NCI-H1417 (cell line): ENCODE measurements around the gene TEDC2.
A peak's percentile ranks its signal among the peaks of the same experiment; 100 is the strongest.

Source experiments
- DNase-seq, 3 experiments: peaks; one replicate each; lab custom pipeline; 2025; lab: John Stamatoyannopoulos, UW

TEDC2 gene

DNA sequence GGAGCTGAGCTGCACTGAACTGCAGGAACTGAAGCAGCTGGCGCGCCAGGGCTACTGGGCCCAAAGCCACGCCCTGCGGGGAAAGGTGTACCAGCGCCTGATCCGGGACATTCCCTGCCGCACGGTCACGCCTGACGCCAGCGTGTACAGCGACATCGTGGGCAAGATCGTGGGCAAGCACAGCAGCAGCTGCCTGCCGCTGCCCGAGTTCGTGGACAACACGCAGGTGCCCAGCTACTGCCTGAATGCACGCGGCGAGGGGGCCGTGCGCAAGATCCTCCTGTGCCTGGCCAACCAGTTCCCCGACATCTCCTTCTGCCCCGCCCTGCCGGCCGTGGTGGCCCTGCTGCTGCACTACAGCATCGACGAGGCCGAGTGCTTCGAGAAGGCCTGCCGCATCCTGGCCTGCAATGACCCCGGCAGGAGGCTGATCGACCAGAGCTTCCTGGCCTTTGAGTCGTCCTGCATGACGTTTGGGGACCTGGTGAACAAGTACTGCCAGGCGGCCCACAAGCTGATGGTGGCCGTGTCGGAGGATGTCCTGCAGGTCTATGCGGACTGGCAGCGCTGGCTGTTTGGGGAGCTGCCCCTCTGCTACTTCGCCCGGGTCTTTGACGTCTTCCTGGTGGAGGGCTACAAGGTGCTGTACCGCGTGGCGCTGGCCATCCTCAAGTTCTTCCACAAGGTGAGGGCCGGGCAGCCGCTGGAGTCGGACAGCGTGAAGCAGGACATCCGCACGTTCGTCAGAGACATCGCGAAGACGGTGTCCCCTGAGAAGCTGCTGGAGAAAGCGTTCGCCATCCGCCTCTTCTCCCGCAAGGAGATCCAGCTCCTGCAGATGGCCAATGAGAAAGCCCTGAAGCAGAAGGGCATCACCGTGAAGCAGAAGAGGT is 36.6 kb downstream of the TEDC2 start:
- no peak for DNase-seq

DNA sequence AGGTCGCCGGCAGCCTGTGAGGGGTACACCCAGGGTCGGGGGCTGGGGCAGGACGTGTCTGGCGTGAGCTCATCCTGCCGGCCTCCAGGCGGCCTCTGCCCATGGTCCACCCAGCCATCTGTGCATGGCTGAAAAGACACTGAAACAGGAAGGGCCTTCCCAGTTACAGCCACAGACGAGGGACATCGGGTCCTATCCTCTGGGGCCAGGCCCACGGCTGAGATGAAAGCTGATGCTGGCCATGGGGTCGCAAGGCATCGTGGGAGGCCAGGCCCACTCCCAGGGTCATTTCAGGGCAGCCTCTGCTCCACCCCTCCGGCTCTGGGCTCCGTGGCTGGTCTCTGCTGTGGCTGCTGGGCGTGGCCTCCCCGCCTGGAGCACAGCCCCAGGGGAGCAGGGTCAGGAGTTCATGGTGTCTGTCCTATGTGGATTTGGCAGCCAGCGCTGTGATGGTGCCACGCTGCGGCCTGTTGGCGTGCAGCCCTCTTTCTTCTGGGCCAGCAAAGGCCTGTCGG is 37.3 kb downstream of the TEDC2 start:
- no peak for DNase-seq

DNA sequence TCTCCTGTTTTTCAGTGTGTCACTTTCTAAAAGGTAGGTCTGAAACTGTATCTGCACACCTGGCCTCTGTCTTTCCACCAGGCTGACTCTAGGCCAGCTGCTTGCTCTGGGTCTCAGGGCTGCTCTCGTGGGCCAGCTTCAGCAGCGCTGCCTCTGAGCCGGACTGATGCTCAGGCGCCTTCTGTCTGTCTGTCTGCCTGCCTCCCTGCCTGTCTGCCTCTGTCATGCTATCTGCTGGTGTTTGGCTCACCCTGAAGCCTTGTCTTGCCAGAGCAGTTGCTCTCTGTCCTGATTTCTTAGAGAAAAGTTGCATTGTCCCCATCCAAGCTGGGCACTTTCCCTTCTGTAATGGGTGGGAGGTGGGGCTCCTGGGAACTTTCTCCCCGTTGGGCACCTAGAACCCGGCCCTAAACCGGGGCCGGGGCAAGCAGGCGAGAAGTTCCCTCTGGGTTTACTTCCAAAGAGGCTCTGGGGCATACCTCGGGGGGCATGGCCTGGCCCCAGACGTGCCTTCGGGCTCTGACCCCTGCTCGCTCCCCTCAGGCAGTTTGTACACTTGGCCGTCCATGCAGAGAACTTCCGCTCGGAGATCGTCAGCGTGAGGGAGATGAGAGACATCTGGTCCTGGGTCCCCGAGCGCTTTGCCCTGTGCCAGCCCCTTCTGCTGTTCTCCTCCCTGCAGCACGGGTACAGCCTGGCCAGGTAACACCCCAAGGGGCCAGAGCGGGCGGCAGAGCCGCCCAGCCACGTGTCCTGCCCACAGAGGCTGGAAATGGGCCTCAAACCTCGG is 38.0 kb downstream of the TEDC2 start:
- no peak for DNase-seq

DNA sequence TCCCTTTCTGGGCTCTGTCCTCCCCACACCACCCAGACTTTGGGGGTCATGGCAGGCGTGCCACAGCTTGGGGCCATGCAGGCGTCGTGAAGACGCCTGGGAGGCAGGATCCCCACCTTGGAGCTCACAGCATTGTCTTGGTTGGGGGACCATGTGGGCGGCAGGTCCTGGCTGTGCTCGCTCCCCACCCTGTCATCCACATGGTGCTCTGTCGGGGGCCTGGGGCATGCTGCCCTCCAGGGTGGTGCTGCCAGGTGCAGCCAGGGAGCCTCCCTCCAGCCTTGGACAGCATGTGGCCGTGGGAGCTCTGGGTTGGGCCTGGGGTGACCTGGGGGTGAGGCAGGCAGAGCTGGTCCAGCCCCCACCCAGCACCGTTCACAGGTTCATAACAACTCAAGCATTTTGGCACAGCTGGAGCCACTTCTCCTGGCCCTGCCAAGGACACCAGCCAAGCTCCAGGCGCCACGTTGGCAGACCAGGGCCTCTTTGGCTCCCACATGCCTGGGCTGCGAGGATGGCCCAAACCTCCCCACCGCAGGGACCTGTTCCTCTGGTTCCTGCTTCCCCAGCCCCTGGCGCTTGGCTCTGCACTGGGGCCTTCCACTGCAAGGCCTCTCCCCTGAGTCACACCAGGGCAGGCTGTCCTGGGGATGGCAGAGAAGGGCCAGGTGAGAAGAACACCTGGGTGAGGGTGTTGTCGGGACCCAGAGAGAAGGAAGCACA is 38.8 kb downstream of the TEDC2 start:
- DNase-seq = no peak

DNA sequence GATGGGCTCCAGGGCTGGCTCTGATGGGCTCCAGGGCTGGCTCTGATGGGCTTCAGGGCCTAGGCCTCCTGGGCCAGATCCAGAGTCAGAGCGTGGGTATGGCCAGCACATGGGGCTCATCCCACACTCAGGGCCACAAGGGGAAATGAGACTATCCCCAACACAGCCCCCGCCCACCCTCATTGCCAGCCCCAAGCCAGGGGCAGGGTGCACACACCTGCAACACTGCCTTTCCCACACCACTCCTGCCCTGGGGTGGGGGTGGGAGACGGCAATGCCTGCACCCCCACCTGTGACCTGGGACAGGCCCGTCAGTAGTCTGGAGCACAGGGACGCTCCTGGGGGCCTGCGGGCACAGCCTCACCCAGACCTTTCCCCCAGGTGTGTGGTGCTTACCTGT is 39.5 kb downstream of the TEDC2 start:
- DNase-seq = no peak

DNA sequence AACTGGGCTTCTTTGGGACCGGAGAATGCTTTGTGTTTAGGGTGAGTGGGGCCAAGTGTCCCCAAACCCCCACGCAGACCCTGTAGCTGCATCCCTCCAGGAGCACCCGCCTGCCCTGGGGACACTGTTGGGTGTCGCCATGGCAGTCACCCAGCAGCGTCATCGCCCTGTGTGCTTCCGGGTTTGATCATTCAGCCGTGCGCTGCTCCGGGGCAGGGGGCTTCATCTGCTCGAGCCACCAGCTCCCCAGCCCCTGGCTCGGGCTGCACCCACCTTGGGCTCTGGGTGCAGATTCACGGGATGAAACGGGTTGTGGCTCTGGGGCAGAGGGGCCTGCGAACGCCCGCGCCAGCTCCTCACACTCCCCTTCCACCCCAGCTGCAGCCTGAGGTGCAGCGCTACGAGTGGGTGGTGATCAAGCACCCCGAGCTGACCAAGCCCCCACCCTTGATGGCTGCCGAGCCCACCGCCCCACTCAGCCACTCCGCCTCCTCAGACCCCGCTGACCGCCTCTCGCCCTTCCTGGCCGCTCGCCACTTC is 40.1 kb downstream of the TEDC2 start:
- no peak for DNase-seq

DNA sequence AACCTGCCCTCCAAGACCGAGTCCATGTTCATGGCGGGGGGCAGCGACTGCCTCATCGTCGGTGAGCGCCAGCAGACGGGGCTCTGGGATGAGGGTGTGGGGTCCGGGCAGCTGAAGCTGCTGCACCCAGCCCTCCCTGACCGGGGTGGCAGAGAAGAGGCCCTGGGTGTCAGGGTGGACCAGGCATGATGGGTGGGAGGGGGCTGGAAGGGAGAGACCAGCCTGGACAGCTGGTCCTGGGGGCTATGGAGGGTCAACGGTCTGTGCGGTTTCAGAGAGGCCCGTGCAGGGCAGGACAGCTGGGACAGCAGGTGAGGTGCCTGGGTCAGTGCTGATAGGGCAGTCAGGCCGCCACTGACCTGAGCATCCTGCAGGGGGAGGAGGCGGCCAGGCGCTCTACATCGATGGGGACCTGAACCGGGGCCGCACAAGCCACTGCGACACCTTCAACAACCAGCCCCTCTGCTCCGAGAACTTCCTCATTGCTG is 40.6 kb downstream of the TEDC2 start:
- DNase-seq = no peak

DNA sequence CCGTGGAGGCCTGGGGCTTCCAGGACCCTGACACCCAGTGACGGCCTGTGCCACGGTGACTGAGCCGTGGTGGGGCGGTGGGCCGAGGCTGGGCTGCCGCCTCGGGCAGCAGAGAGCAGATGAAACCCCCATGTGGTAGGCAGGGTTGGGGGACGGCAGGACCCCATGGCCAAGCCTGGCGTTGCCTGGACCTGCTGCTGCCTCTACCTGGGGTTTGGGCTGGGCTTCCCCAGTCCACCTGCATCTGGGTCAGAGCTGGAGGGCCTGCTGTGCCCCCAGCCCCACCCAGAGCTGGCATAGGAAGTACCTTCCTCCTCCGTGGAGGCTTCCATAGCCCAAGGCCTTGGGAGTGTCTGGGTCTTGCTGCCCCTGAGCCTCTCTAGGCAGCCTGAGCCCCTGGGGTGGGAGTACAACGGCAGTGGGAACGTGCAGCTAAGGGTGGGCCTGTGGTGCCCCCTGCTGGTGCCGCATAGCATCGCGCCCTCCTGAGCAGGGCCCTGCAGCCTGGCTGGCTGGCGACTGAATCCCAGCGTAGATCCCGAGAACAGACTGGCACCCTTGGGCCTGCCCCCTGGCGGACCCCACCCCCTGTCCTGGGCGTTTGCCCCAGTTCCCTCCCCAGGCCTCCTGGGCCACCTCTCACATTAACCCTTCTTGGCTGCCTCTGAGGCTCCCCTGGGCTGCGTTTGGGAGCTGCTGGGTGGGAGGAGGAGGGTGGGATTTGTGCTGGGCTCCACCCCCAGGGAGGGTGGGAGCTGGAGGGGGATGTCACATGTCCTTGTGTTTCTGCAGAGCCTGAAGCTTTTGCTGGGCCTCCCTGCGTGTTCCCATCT is 41.2 kb downstream of the TEDC2 start:
- peak; percentile 73 to 85 (median 82) for DNase-seq

DNA sequence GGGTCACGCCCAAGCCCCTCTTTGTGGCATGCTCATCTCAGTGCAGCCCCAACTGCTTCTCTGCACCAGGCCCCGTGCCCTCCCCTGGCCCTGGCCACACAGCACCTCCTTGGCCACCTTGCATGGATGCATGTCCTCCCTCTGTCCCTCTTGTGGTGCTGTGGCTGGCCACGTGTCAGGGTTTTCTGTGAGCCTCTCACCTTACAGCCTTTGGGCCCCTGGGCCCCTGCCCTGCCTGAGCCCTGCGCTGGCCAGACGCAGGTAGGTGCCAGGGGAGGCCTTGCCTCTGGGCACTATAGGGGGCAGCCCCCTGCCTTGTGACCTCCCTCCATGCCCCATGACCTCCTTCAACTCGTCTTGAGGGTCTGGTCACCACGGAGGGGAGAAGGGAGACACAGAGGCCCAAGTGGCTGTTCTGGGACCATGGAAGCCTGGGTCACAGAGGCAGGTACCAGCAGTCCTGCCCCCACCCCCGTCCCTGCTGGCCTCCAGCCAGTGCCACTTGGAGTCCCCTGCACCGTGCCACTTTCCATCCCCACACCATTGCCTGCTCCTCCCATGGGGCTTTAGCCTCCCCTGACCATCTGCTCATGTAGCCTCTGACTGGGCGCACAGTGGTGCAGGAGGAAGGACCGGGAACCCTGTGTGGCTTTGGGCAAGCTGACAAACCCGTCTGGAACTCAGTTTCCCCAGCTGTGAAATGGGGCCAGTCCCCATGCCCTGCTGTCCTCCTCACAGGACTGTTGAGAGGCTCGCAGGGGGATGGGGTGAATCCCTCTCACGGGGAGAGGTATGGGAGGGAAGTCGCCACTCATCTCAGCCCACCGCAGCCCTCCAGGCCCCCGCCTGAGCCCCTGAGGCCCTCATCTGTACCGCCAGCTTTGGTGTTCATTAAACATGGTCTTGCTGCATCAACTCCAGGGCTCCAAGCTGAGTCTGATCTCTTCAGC is 42.3 kb downstream of the TEDC2 start:
- no peak for DNase-seq

DNA sequence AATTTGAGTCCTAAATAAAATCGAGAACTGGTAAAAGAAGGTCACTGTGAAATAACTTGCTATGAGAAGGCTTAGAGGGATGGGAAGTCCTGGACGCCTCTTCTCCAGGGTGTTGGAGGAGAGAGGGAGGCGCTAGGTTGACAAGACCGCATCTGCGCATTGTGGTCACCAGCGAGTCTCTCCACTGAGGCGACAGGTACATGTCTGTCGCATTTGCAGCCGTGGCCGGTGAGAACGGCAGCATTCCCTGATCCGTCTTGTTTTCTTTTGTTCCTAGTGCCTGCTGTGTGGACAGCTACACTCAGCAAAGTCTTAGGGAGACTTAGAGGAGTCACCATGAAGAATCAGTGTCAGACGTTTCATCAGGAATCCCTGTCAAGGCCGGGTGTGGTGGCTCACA is 45.8 kb downstream of the TEDC2 start:
- no peak for DNase-seq

DNA sequence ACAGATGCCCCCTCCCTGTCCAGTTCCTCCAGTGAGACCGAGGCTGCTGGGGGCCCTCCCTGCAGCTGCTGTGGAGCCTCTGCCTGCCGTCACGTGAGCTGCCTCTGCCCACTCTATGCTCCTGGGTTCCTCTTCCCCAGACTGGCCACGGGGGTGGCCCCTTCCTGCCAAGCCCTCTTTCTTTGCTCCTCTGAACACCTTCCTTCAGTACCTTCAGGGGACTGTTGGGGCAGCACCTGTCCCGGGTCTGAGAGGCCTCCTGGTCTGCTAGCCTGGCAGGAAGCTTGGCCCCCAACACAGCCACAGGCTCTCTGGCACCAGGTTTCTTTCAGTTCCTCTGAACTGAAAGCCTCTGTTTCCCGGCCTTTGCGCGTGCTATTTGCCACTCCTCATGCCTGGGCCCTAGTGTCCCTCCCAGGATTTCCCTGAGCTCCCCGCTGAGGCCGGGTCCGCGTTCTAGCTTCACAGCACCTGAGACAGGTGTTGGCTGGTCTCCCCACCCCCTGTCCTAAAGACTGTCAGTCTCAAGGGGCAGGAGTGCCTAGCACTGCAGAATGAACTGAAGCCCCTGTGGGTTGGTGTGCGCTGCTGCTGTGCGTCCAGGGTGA is 47.2 kb downstream of the TEDC2 start:
- DNase-seq = no peak

DNA sequence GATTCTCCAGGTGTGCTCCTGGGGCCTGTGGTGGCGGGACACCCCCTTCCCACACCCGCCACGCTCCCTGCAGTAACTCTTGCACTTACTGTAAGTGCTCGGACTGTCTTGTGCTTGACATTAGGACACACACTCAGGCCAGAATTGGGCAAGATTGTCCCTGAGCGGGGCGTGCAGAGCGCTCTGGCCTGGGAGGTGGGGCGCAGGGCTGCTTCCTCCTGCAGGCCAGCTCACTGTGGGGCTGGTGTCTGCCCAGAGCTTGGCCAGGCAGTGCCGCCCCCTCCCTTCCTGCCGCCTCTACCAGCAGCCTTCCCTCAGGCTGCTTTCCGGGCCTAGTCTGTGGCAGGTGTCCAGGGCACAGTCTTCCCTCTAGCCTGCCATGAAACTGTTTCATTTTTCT is 47.8 kb downstream of the TEDC2 start:
- no peak for DNase-seq

DNA sequence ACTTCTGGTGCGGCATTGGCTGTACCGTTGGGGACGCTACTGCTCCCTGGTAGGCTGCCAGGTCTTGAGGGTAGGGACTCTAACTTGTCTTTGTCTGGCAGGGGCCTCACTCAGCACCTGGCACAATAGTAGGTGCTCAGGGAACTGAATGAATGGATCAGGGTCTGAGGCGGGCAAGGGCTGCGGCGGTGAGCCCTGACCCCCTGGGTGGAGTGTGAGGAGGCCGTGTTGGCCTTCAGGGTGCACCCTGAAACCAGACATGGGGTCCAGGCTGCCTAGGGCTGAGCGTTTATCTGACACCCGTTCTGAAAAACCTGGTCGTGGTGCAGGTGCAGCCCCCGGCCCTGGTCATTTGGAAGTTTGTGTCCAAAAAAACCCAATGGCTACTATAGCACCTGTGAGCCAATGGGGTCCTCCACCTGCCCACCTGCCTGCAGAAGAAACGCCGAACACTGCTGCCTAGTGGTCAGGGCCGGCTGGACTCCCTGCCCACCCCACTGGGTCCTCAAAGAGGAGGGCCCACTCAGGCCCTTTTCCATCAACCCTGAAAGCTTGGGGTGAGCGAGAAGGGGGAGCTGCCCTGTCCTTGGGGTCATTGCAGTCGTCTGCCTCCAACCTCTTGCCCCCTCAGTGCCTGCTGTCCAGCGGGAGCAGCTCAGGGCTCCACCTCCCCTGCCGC is 49.0 kb downstream of the TEDC2 start:
- no peak for DNase-seq

DNA sequence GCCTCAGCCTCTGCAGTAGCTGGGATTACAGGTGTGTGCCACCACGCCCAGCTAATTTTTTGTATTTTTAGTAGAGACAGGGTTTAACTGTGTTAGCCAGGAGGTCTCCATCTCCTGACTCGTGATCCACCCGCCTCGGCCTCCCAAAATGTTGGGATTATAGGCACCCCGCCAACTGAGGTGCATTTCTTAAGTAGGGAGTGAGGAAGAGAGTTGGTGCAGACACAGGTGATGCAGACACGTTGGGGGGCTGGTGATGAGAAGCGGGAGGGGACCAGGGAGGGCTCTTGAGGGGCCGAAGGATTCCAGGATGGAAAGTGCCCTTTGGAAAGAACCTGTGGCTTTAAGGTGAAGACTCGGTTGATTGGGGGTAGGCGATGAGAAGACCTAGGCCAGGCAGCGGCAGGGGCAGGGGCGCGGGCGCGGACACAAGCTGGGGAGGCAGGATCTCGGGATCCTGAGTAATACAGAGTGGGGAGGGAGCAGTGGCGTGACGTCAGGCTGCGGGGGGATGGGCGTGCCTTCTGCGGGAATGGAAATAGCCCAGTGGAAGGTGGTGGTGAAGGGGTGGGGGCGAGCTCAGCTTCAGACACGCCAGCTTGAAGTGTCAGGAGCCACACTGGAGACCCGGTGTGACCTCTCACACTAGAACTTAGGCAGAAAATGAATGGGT is 51.4 kb downstream of the TEDC2 start:
- DNase-seq = no peak

DNA sequence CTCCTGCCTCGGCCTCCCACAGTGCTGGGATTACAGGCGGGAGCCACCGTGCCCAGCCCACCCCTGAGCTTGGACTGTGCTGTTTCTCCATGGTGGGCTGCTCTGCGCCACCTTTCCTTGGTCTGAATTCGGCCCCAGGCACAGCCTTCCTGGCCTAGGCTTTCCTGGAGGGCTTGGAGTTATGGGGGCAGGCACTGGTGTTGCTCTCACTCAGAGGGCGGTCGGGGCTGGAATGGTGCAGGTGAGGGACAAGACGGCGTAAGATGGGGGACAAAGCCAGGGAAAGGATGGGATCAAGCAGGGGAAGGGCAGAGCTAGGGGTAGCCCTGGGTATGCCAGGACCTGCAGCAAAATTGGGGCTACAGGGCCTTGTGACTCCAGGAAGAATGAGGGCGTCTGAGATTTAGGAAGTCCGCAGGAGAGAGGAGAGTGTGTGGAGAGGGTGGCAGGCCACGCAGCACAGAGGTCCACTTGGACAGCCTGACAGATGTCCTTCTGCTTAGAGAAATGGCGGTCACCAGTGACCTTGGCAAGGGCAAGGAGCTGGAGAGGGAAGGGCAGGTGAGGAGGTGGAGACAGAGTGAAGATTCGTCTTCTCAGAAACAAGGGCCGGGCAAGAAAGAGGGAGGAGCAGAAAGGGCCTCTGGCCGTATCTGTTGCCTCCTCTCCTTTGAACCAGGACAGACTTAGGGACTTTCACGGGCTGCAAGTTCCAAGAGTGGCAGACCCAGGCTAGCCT is 52.3 kb downstream of the TEDC2 start:
- no peak for DNase-seq

DNA sequence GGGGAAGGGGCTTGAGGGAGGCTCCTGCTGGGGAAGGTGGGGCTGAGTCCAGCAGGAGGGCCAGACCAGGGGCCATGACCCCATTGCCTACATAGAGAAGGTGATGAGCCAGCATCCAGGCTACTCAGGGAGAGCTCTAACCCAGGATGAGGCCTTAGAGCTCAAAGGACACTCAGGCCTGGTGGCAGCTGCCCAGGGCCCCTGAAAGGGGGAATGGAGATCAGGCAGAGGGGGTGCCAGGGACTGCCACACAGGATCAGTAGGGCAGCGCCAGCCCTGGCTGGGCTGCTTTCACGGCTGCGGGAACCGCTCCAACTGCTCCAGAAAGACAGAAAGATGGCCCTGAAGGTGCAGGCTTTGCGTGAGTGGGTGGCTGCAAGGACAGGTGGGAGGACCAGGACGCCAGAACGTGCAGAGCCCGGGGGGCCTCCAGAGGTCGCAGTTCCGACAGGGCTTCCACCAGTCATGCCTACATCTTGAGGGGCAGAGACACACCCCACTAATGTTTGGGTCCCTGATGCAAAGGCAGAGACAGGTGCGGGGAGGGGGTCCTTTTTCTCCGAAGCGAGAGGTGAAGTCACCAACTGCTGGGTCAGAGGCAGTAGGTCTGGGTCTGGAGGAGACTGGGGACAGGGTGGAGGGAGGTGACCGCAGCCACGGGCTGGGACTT is 53.0 kb downstream of the TEDC2 start:
- peak in 2 of 3 experiments; percentile 85 to 86 for DNase-seq
